ENCODE data around the gene KIF3A.

Gene KIF3A

DNA sequence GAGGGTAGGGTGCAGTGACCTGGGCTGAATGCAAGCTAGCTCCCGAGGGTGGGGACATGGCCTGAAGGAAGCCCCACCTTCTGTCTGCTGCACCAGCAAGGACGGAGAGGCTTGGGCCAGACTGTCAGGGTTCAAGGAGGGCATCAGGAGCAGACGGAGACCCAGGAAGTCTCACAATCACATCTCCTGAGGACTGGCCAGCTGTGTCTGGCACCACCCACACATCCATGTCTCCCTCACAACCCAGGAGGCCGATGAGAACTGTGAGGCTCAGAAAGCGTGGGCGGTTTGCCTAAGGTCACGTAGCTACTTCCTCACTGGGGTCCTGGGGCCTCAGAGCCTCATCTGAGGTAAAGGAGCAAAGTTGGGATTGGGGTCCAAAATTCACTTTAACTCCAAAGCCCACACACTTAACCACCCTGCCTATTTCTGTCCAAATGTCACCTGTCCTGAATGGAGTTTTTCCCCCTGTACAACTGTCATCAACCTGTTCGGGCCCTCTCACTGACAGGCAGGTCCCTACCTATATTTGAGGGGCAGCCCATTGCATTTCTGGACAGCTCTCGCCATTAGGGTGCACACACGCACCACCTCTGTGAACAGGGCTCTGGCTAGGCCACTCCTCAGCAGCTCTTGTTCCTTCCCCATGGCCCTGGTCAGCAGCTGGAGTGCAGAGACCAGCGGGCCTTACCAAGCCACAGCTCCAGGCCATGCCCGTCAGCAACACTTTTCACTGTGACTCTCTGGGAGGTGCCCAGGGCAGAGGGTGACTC, 75.9 kb downstream of the KIF3A start:
- no peak for DNase-seq

DNA sequence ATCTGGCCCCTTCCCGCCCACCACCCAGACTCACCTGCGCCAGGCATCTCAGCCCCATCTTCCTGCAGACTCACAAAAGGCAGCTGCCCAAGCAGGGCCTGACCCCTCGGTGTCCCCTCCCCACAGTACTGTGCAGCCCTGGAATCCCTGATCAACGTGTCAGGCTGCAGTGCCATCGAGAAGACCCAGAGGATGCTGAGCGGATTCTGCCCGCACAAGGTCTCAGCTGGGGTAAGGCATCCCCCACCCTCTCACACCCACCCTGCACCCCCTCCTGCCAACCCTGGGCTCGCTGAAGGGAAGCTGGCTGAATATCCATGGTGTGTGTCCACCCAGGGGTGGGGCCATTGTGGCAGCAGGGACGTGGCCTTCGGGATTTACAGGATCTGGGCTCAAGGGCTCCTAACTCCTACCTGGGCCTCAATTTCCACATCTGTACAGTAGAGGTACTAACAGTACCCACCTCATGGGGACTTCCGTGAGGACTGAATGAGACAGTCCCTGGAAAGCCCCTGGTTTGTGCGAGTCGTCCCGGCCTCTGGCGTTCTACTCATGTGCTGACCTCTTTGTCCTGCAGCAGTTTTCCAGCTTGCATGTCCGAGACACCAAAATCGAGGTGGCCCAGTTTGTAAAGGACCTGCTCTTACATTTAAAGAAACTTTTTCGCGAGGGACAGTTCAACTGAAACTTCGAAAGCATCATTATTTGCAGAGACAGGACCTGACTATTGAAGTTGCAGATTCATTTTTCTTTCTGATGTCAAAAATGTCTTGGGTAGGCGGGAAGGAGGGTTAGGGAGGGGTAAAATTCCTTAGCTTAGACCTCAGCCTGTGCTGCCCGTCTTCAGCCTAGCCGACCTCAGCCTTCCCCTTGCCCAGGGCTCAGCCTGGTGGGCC, 77.5 kb downstream of the KIF3A start:
- no peak for DNase-seq

DNA sequence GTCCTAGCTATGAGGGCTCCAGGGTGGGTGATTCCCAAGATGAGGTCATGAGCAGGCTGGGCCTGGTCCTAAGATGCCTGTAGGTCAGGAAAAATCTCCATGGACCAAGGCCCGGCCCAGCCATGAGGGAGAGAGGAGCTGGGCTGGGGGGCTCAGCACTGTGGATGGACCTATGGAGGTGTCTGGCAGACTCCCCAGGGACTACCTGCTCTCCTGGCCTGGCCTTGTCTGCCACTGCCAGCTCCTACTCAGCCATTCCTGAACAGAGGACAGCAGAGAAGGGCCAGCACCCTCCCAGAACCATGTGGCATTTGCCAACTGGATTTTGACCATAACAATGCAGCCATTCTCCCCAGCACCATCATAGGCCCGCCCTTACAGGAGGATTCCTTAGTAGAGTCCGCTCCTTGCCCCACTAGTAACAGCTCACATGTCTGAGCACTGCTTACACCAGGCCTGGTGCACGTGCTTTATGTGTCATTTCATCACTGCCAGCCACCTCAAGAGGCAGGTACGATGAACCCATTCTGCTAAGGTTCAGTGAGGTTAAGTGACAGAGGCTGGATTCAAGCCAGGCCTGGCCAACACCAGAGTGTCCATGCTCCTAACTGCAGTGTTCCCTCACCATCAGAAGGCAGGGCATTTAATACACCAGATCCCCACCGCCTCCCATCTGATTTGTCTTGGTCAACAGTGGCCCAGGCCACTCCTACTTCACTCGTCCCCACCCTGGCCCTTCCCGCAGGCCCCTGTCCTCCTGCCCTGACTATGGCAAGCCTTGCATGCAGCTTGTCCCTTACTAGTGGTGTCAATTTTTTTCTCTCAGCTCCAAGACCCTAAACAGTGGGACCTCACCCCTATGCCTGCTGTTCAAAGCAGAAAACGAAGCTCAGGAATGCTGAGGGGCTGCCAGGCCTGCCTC, 78.7 kb downstream of the KIF3A start:
- no peak for DNase-seq

DNA sequence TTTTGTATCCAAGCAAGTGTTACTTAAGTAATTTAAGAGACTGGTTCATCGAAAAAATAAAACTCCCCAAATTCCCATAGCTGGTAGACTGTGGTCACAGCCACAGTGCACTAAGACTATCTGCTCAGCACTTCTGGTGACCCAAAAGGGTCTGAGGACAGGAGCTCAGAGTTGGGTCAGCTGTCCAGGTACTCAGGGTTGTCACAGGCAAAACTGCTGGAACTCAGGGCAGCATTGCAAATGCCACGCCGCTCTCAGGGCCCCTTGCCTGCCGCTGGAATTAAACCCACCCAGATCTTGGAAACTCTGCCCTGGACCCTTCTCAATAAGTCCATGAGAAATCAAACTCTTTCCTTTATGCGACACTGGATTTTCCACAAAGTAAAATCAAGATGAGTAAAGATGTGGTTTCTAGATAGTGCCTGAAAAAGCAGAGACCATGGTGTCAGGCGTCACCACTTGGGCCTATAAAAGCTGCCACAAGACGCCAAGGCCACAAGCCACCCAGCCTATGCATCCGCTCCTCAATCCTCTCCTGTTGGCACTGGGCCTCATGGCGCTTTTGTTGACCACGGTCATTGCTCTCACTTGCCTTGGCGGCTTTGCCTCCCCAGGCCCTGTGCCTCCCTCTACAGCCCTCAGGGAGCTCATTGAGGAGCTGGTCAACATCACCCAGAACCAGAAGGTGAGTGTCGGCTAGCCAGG, 79.5 kb downstream of the KIF3A start, which contains the start of gene IL13:
Gene IL13, plus strand, starts transcription at position 498 of the 705 bp plus-strand sequence. Its CDS starts 14 bp downstream, at position 512.
- no peak for DNase-seq

DNA sequence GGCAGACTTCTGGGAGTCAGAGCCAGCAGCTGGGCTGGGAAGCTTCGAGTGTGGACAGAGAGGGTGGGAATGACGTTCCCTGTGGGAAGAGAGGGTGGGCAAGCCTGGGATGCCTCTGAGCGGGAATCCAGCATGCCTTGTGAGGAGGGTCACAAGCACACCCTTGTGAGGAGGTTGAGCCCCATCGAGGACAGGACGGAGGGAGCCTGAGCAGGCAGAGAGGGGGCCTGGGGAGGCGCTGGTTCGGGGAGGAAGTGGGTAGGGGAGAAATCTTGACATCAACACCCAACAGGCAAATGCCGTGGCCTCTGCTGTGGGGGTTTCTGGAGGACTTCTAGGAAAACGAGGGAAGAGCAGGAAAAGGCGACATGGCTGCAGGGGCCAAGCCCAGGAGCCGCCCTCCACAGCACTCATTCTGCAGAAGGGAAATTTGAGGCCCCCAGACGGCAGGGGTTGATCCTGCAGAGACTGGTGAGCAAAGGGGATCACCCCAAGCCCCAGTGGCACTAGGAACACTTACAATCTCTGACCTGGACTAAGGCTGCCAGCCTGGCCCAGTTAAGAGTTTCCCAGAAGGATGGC, 80.5 kb downstream of the KIF3A start:
- no peak for DNase-seq

DNA sequence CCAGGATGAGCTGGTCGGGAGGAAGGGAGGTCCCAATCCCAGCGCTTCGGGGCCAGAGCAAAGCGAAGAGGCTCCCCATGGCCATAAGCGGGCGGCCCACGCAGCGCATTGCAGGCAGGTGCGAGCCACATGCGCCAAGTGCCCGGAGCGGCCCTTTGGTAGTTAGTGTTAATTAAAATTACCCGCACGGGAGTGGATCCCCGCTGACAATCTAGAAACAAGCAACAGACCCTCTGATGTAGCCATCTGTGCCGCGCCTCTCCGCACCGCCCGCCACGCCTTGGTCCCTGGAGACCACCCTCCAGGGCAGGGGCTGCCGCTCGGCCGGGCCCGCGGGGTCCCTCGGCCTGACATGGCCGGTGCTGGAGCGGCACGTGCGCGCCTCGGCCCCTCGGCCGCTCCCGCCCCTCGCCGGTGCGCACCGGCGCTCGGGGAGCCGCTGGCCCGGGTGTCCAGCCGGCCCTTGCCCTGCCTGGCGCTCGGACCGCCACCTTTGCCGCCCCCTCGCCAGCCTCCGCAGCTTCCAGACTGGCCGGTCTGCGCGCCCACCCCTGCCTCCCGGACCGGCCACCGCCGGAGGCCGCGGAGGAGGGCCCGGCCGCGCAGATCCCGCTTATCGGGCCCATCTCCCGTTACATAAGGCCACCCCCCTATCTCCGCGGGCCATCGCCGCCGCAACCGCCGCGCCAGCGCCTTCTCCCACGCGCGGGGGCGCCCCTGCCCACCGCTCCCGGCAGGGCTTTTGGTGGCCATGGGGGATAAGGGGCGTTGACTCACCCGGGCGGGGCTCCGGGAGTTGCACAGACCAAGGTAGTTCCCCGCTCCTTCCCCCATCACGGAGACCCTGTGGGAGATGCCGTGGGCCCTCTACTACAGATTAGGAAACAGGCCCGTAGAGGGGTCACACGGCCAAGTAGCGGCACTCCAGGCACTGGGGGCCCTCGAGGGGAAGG, 81.2 kb downstream of the KIF3A start:
- DNase-seq = peak; percentile 39

DNA sequence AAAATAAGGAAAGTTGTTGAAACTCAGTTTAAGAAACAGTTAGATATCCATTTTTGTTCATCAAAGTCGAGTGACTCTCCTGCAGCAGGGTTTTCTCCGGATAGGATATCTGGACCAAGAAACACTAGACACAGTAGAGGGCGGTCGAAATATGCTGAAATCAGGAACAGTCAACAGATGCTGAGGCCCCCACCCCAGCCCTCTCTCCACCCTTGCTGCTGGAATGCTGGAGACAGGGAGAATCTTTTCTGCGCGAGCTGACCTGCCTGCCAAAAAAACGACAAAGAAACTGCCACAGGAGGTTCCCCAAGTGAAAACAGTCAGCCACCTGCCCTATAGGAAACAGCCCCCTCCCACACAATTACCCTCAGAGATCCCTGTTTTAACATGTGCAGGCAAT, 83.6 kb downstream of the KIF3A start:
- no peak for DNase-seq

DNA sequence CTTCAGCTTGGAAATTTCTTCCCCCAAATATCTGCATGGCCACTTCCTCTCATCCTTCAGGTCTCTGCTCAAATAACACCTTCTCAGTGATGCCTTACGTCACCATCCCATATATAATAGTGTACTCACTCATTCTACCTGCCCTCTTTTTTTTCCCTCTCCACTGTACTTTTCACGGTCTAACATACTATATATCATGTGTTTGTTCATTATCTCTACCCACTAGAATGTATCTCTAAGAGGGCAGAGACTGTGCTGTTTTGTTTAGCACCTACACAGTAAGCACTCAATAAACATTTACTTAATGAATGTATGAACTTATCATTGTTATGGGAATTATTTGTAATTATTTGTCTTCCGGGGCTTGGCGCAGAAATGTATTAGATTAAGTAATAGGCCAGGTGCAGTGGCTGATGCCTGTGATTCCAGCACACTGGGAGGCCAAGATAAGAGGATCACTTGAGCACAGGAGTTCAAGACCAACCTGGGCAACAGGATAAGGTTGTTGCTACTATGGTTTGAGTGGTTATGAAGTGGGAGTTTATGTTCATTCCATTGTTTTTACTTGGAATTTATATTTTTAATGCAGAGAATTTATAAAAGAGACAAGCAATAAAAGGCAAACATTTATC, 85.4 kb downstream of the KIF3A start:
- no peak for DNase-seq

DNA sequence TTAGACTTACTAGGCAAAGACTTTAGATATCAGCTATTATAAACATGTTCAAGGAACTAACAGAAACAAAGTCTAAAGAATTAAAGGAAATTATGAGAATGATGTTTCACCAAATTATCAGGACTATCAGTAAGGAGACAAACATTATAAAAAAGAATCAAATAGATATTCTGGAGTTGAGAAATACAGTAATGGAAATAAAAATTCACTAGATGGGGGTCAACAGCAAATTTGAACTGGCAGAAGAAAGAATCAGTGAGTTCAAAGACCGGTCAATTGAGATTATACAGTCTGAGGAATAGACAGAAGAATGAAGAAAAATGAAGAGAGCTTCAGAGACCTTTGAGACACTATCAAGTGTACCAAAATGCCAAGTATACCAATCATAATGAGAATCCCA, 89.0 kb downstream of the KIF3A start:
- DNase-seq = no peak

DNA sequence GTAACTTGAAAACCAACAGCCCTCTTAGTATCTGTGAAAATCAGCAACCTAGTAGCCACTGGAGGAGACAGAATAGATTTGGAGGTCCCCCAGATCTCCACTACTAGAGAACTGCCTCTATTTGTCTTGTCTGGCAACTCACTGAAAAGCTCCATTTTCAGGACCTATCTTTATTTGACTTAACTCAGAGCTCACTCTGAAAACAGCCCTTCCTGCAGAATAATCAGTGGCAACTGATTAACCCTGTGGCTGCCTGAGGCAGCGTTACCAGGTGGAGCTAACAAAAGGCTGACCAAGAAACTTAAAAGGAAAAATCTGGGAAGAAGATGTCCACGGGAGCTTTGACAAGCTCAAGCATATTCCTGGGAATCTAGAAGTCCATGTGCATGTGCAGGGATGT, 89.9 kb downstream of the KIF3A start:
- DNase-seq = no peak

DNA sequence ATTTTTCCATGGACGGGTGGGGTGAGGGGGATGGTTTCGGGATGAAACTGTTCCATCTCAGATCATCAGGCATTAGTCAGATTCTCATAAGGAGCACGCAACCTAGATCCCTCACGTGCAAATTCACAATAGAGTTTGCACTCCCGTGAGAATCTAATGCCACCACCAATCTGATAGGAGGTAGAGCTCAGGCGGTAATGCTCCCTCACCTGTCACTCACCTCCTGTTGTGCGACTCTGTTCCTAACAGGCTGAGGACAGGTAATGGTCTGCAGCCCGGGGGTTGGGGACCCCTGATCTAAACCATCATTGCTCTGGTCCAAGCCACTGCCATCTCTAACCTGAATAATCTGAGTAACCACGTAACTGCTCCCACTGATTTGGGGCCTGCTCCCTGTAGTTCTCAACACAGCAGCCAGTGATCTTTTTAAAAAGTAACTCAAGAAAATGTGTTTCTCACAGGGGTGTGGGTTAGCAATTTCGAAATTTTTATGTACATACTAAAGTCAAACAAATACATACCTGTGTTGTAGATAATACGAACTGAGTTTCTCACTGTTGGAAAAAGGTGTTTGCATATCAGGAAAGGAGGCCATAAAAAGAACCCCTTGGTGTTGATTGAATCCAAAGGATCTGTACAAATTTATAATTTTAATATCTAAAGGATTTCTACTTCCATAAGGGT, 90.6 kb downstream of the KIF3A start:
- DNase-seq = no peak

DNA sequence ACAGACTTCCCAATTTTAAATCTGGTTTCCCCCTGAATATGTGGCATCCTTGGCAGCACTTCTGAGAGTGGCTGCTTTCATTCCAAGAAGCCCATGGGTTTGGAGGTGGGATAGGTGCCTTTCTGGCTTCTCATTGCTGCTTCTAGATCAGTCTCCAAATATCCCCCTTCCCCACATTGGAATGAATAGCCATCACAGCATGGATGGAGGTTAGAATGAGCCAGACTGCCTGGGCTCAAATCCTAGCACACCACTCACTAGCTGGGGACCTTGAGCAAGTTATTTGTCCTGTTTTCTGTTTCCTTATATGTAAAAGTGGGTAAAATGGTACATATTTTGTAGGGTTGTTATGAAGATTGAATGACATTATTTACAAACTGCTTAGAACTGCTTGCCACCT, 93.2 kb downstream of the KIF3A start:
- DNase-seq = no peak
